ENCODE data around the gene TMIGD1.
"Not testable (repeated sequence)": the region's sequence is repeated elsewhere in the genome, so short reads cannot be mapped to it uniquely, and the experiment has no call there.

The TMIGD1 gene

GRCh38 chr17:30358055-30358760, 24.4 kb upstream of the TMIGD1 start:
- DNase-seq: no peak

- no peak for DNase-seq
Observed at GRCh38 chr17:30357476-30357875, 23.6 kb upstream of the TMIGD1 start.

GRCh38 chr17:30354701-30355100, 20.8 kb upstream of the TMIGD1 start:
- no peak for DNase-seq

GRCh38 chr17:30352240-30352814, 18.5 kb upstream of the TMIGD1 start:
- DNase-seq: no peak

GRCh38 chr17:30351735-30352134, 17.9 kb upstream of the TMIGD1 start:
- no peak for DNase-seq

GRCh38 chr17:30351263-30351662, 17.4 kb upstream of the TMIGD1 start:
- DNase-seq: not testable (repeated sequence)

DNA sequence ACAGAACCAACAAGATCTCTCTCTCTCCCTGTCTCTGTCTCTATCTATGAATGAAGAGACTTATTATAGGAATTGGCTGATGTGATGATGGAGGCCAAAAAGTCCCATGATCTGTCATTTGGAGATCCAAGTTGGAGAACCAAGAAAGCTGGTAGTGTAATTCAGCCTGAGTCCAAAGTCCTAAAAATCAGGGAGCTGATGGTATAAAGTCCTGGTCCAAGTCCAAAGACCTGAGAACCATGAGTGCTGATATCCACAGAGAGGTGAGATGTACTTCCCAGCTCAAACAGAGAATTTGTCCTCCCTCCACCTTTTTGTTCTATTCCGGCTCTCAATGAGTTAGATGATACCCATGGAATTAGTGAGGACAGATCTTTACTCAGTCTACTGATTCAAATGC, 15.4 kb upstream of the TMIGD1 start:
- no peak for DNase-seq

- no peak for DNase-seq
Observed at GRCh38 chr17:30347488-30347887, 13.6 kb upstream of the TMIGD1 start.

DNA sequence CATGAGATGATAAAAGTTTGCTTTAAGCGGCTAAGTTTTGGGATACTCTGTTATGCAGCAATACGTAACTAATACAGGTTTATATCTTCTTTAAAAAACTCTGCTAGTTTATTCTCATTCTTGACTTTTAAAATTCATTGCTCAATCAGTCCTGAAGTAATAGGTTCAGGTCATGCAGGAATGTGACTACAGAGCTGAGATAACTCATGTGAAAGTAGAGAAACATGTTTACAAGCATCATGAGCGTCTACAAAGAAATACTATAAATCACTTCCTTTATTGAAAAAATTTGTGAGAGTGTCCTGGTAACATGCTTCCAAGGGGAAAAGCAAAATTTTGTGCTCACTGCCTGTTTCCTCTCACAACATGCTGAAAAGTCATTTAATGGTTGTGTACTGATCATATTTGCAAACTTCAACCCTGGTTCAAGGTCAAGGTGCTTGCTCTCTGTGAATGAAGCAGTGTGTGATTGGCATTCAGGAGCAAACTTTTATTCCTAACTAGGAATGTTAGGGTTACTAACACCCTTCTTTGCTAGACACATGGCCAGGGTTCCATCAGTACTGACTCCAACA, 12.5 kb upstream of the TMIGD1 start:
- DNase-seq: no peak

GRCh38 chr17:30345527-30346075, 11.7 kb upstream of the TMIGD1 start:
- no peak for DNase-seq

DNA sequence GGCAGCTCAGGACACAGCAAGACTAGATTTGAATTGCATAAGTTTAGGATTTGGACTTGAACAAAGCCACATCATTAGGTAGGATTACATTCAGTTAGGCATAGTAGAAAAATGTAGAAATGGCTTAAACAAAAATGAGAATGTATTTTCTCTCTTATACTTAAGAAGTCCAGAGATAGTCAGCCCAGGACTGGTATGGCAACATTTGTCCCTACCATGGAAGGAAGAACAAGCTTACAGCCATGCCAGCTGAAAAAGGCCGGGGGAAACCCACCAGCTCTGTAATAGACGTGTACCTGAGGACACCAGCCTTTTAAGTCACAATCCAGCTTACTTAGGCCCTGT, 11.2 kb upstream of the TMIGD1 start:
- no peak for DNase-seq

GRCh38 chr17:30344283-30345088, 10.6 kb upstream of the TMIGD1 start:
- DNase-seq: peak in 1 of 2 experiments; percentile 9

DNA sequence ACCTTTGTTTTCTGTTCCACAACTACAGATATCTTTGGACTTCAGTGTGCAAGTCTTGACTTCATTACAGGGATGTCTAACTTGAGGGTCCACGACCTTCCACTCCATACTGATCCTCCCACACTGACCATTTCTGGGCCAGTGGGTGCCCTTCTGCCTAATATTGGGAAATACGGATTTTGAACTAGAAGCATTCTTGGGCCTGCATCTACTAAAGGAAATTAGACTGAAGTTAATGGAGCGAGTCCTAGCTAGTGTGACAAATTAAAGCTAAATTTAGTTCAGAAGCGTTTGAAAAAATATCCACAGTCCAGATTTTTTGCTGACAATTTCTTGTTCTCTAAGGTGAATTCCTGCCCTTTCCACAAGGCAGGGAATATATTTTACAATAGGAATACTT, 9.9 kb upstream of the TMIGD1 start:
- no peak for DNase-seq

GRCh38 chr17:30343244-30343643, 9.4 kb upstream of the TMIGD1 start:
- not testable (repeated sequence) for DNase-seq

DNA sequence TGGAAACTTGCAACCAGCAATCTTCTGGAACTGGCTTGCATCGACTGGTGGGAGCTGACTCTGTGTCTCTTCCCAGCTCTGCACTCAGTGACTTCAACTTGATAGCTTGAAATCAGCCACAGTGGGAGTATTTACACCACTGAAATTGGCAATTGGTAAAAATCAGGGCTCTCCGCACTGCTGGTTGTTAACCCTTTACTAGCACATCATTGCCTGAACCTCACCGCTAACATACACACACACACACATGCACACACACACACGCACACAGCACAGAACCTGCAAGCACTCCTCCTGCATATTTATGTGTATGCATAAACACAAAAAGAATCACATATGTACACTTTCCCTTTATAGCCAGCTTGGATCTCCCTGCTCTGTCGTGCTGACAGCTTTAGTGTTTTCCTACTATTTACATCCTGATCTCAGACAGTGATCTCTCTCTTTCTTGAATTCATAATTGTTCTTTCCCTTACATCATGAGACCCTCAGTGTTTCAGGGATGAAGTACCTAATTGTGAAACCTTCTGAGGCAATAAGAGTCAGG, 7.9 kb upstream of the TMIGD1 start:
- no peak for DNase-seq

DNA sequence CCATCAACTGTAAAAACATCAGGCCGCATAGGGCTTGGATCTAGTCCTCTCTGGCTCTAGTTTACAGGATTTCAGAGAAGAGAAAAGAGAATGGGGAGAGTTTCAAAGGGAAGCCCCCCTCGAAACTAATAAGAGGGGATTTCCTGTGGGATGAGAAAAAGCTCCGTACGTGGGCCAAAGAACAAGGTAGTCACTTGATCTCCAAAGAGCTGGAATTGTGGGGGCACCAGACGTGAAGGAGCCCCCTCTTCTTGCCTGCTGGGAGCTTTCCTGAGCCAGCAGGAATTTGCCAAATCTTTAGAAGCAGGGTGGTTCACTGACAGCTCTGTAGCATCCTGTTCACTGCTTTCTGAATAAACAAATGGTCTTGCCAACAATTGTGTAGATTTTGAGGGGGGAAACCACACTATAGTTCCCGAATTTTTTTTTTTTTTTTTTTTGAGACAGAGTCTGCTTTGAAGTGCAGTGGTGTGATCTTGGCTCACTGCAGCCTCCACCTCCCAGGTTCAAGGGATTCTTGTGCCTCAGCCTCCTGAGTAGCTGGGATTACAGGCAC, 7.0 kb upstream of the TMIGD1 start:
- no peak for DNase-seq

GRCh38 chr17:30339086-30339485, 5.2 kb upstream of the TMIGD1 start:
- no peak for DNase-seq

DNA sequence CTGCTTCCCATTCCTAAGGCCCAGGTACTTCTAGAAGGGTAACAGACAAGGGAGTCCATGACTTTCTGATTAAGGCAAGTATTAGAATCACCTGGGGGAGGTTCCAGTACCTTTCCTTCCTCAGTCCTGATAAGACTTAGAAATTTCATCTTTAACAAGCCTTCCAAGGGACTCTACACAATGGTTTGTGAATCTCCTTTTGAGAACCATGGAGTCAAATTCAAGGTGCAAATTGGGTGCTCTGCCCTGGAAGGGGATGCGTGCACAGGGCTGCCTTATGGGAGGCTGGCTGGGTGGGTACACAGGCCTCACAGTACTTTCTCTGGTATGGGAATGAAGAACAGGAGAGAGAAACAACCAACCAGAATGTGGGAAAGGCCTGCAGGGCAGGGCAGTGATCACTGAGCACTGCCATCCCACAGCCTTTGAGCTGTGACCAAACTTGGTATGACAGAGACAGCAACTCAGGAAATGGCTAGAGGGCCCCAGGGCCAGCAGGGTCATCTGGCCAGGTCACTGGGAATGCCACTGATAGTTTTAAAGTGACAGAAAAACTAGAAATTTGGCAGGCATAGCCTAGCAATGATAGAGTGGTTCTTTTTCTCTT, 3.6 kb upstream of the TMIGD1 start:
- DNase-seq: no peak

GRCh38 chr17:30336369-30337171, 2.7 kb upstream of the TMIGD1 start:
- peak; percentile 38 to 55 for DNase-seq

- DNase-seq: no peak
Observed at GRCh38 chr17:30334421-30334820, 564 bp upstream of the TMIGD1 start.

- DNase-seq: no peak
Observed at GRCh38 chr17:30332057-30332542, 1.8 kb downstream of the TMIGD1 start.

Data from NCI-H1930 (cell line).